Body of pancreas (tissue), 4 donors: ENCODE measurements around the gene PLEKHM1.

Source experiments
- POLR2A ChIP-seq, 3 donors: fragments of 450-650 bp; IDR thresholded peaks; one replicate each; pipeline ENCODE4 v1.6.1; 2016; ENCODE audit warnings: antibody characterized with exemption in 3 of 3, mild to moderate bottlenecking in 2 of 3
- TF ChIP-seq, protein P1 (sequence below), 7 experiments: fragments of 450-650 bp in 4 of 7; fragments of 200-600 bp in 3 of 7; sonication (generic) in 3 of 7; IDR thresholded peaks; one replicate each; pipeline ENCODE4 v1.5.1; 2016 to 2019; ENCODE audit warnings: antibody characterized with exemption in 7 of 7

- TF ChIP-seq, protein P1, sequence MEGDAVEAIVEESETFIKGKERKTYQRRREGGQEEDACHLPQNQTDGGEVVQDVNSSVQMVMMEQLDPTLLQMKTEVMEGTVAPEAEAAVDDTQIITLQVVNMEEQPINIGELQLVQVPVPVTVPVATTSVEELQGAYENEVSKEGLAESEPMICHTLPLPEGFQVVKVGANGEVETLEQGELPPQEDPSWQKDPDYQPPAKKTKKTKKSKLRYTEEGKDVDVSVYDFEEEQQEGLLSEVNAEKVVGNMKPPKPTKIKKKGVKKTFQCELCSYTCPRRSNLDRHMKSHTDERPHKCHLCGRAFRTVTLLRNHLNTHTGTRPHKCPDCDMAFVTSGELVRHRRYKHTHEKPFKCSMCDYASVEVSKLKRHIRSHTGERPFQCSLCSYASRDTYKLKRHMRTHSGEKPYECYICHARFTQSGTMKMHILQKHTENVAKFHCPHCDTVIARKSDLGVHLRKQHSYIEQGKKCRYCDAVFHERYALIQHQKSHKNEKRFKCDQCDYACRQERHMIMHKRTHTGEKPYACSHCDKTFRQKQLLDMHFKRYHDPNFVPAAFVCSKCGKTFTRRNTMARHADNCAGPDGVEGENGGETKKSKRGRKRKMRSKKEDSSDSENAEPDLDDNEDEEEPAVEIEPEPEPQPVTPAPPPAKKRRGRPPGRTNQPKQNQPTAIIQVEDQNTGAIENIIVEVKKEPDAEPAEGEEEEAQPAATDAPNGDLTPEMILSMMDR (IDR thresholded peaks at IDR 0.05), result no peak
- no peak for TF ChIP-seq POLR2A (IDR thresholded peaks at IDR 0.05)
Measured at GRCh38 chr17:45410144-45411091, 80.1 kb downstream of the PLEKHM1 start.
